NOMO-1 treated with dmso at 0.1 percent for 144 hours (cell line): Measurements from ENCODE around the gene SAMD11.
"Not testable (repeated sequence)": the region's sequence is repeated elsewhere in the genome, so short reads cannot be mapped to it uniquely, and the experiment has no call there.

Experiments
- DNase-seq: peaks from one replicate; lab custom pipeline; 2025; ENCODE audit not compliant: unreplicated experiment; lab: John Stamatoyannopoulos, UW

SAMD11 gene

DNA sequence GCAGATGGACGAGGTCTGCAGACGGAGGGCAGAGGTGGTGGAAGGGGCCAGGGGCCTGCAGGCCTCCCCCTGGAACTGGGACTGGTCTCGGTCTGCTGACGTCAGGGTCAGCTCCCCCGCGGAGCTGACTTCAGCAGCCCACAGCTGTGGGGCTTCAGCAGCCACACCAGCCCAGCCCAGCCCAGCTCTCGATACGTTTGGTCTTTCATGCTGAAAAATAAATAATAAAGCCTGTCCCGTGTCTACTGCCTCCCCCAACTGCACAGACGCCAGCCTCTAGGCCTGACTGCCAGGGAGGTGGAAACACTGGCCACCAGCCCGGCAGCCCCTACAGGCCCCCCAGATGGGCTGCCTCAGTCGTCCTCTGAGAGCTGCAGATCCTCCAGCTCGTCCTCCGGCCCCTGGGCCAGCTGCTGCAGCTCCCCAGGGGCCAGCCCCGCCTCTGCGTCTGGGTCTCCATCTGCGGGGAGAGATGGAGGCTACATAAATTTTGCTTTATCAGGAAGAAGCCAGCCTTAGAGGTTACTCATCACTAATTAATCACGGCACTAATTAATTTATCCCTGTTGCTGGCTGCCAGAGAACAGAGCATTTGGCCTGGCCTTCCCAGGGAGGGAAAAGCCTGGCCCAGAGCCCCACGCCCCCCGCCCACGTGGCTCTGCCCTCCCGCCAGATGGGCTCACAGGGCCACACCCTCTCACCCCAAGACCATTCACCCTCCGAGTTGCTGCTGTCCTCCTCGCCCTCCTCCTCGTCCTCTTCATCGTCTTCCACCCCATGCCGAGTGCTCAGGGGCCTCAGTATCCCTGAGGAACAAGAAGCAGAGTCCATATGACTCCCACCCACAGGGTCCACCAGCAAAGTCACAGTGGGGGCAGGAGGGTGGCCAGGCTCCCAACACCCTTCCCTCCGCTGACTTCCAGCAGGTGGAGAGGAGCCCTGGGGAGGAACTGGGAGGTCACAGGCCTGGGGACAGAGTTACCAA lies 20.9 kb downstream of the SAMD11 start:
- no peak for DNase-seq

DNA sequence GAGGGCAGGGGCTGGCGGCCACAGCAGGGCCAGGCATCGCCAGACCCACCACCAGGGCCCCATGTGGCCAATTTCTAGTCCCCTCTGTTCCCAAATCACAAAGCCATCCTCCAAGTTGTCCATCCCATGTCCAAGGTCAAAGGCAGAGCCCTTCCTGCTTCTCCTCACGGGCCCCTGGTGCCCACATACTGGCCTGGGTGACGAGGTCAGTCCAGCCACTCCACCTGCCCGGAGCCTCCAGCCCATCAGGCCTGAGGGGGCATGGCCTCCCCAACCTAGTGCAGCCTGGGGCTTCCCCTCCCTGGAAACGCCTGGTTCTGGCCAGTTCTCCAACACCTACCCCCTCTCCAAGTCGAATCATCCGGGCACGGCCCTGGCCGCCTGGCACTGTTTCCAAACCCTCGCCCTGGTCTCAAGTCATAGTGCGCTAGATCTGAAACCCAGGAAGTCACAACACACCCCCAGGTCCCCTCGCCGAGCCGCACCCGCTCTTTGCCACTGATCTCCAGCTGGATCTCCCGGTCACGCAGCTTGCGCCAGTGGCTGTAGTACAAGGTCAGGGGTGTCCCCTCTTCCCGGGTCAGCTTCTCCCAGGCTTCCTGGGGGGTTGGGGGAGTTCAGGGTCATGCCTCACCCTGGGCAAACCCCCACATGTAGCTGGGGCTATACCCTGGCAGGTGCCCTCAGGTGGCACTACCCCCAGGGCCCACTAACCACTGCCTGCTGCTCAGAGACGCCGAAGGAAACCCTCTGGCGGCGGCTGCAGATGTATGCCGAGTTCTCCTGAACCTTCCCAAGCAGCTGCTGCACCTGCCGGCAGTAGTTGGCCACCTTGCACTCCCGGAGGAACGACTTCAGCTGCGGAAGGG lies 22.2 kb downstream of the SAMD11 start:
- DNase-seq: no peak

GRCh38 chr1:946811-947210 lies 23.1 kb downstream of the SAMD11 start:
- not testable (repeated sequence) for DNase-seq

DNA sequence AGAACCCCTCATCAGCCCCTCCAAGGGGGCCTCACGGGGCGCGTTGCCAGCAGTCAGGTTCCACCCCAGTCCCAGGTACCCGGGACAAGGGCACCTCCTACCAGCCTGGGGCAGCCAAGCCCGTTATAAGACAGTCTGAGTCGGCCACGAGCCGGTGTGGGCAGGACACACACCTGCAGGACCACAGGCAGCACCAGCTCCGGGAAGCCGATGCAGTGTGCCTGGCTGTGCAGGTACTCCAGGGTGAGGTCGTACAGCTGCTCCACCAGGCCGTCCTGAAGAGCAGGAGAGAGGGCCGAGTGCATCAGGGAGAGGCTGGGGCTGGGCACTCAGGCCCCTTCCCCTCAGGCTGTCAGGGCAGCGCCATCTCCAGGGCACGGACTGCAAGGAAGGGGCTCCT lies 24.2 kb downstream of the SAMD11 start:
- no peak for DNase-seq

- no peak for DNase-seq
Measured at GRCh38 chr1:950268-950667, 26.5 kb downstream of the SAMD11 start.

- no peak for DNase-seq
Measured at GRCh38 chr1:950881-951280, 27.2 kb downstream of the SAMD11 start.

GRCh38 chr1:951364-951763 lies 27.6 kb downstream of the SAMD11 start:
- no peak for DNase-seq

DNA sequence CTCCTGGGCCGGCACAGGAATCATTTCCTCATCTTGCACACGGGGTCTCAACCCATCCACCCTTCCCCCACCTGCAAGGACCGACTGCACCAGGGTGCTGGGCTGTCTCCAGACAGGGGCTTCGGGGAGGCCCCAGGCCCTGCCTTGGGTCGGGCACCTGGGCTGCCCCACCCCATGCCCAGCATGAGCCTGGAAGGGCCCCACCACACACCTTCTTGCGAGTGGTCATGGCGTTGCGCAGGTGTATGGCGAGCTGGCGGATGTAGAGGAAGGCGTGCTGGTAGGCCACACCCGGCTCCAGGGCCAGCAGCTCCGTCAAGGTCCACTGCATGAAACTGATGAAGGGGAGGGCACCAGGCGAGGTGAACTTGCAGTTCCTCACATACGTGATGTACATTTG lies 28.5 kb downstream of the SAMD11 start:
- DNase-seq: no peak

GRCh38 chr1:952603-953002 lies 28.9 kb downstream of the SAMD11 start:
- DNase-seq: no peak

GRCh38 chr1:953524-954320 lies 30.0 kb downstream of the SAMD11 start:
- DNase-seq: no peak

GRCh38 chr1:954927-955326 lies 31.2 kb downstream of the SAMD11 start:
- DNase-seq: no peak

- peak; percentile 61 for DNase-seq
Measured at GRCh38 chr1:955474-955873, 31.8 kb downstream of the SAMD11 start.

DNA sequence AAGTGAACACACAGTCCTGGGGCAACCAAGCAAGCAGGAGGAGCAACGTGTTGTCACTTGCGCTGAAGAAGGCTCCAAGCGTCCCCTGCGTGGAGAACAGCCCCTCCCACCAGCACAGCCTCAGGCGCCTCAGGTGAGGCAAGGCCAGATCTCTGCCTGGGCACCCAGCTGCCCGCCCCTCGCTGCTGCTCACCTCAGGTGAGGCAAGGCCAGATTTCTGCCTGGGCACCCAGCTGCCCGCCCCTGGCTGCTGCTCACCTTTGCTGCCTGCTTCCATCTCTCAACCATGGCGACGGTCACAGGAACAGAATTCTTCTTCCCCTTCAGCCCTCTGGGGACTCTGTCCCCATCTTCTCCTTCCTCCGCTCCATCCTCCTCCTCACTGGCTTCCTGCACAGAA lies 32.9 kb downstream of the SAMD11 start:
- DNase-seq: no peak

GRCh38 chr1:958823-959730 lies 35.4 kb downstream of the SAMD11 start, which contains the start of gene NOC2L:
TSS of gene NOC2L (minus strand) at chr1:959256. CDS start at chr1:959240, 16 bp downstream.
- peak; percentile 77 for DNase-seq

- DNase-seq: no peak
Measured at GRCh38 chr1:959731-960362, 36.1 kb downstream of the SAMD11 start.

DNA sequence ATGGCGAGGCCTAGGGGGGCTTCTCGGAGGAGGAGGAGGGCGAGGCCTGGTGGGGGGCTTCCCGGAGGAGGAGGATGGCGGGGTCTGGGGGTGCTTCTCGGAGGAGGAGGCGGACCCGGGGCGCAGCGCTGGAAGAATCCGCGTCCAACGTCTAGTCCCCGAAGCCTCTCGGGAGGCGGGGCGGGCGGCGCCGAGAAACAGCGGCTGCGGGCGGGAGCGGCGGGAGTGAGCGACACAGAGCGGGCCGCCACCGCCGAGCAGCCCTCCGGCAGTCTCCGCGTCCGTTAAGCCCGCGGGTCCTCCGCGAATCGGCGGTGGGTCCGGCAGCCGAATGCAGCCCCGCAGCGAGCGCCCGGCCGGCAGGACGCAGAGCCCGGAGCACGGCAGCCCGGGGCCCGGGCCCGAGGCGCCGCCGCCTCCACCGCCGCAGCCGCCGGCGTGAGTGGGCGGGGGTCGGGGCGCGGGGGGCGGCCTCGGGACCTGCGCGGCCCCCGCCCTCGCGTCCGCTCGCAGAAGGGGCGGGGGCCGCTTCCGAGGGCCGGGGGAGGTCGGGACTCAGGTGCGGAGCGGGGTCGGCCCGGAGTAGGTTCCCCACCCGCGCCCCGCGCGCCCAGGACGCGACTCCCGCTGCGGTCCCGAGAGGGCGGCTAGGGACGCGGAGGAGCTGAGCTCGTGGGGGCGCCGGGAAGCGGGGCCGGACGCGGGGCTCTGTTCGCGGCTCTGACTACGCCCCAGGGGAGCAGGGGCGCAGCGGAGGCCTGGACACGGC lies 36.8 kb downstream of the SAMD11 start, which contains the start of gene KLHL17:
Gene KLHL17, plus strand, starts transcription at position 222 of the 769 bp plus-strand sequence. Its CDS starts 110 bp downstream, at position 332.
- DNase-seq: peak; percentile 45

DNA sequence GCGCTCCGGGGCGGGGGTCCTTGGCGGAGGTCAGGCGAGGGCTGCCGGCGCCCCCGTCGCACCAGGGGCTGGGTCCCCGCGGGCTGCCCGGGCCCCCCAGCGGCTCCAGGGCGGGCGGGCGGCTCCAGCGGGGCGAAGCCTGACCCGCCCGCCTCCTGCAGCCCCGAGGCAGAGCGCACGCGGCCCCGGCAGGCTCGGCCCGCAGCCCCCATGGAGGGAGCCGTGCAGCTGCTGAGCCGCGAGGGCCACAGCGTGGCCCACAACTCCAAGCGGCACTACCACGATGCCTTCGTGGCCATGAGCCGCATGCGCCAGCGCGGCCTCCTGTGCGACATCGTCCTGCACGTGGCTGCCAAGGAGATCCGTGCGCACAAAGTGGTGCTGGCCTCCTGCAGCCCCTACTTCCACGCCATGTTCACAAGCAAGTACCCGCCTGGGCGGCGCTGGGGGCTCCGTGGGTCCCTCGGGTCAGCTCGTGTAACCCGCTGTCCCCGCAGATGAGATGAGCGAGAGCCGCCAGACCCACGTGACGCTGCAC lies 37.5 kb downstream of the SAMD11 start:
- no peak for DNase-seq
